Naive B cell (primary cell): Measurements from ENCODE around the gene GRIK4. TPM values are rescaled to one million over a fixed set of nuclear protein-coding genes. Genes with fewer than 3 reads are reported as not detected.

Experiments used
- ATAC-seq, 2 donors: fragments of 150-1000 bp; cut with Tn5 transposase; 2 replicates each; pipeline ENCODE4 v1.10.0; 2021; ENCODE audit warnings: low read depth in 2 of 2, mild to moderate bottlenecking in 2 of 2, moderate library complexity in 2 of 2
- DNase-seq: peaks from one replicate; pipeline ENCODE4 v3.0.0; 2022
- H3K27ac Mint-ChIP-seq, 6 donors: one replicate each; pipeline ENCODE4 v1.8.0; 2020 to 2022; ENCODE audit warnings: mild to moderate bottlenecking in 6 of 6, mixed read lengths in 6 of 6, moderate library complexity in 5 of 6, inconsistent platforms in 2 of 6
- H3K27me3 Mint-ChIP-seq, 3 donors: one replicate each; pipeline ENCODE4 v1.8.0; 2021 to 2022; ENCODE audit warnings: mixed read lengths in 3 of 3, mild to moderate bottlenecking in 1 of 3
- H3K36me3 Mint-ChIP-seq, 2 donors: one replicate each; pipeline ENCODE4 v1.8.0; 2020 to 2022; ENCODE audit warnings: mixed read lengths in 2 of 2, inconsistent platforms in 1 of 2, mild to moderate bottlenecking in 1 of 2
- H3K4me1 Mint-ChIP-seq, 3 donors: one replicate each; pipeline ENCODE4 v1.8.0; 2020 to 2022; ENCODE audit warnings: mixed read lengths in 3 of 3, inconsistent platforms in 1 of 3, mild to moderate bottlenecking in 1 of 3, moderate library complexity in 1 of 3
- H3K4me3 Mint-ChIP-seq, 8 donors: one replicate each; pipeline ENCODE4 v1.8.0; 2020 to 2022; ENCODE audit warnings: mild to moderate bottlenecking in 8 of 8, mixed read lengths in 8 of 8, moderate library complexity in 8 of 8, inconsistent platforms in 2 of 8
- H3K9me3 Mint-ChIP-seq, 7 donors: one replicate each; pipeline ENCODE4 v1.8.0; 2020 to 2022; ENCODE audit warnings: mixed read lengths in 7 of 7, mild to moderate bottlenecking in 5 of 7, inconsistent platforms in 2 of 7, moderate library complexity in 1 of 7
- polyA plus RNA-seq, 6 donors: library from polyadenylated mRNA; unstranded; fragments of 300-500 nt; fragmentation: Illumina TruSeq; gene quantifications; one replicate each; pipeline ENCODE4 v1.2.3, GENCODE V29; 2021; ENCODE audit warnings: low read depth in 6 of 6

The GRIK4 gene
- polyA plus RNA-seq, 6 donors from 2014 or later = 0.18 TPM; not detected in 5

GRCh38 chr11:120689596-120690275, 178.2 kb downstream of the GRIK4 start:
- Mint-ChIP-seq H3K27me3 (peaks cover 38 to 67% (median 61%) of the 10 kb centered on the region in 3 donors), H3K4me3 (no peak overlapping the region), H3K4me1 (no peaks in the 10 kb centered on the region), H3K9me3 (no peaks in the 10 kb centered on the region), H3K36me3 (no peaks in the 10 kb centered on the region), H3K27ac (no peak overlapping the region)
- no peak for DNase-seq
- no peak for ATAC-seq

- DNase-seq (no peak), ATAC-seq (no peak)
- peaks cover 34 to 64% (median 61%) of the 10 kb centered on the region in 3 donors for H3K27me3 Mint-ChIP-seq
- no peak overlapping the region for H3K27ac Mint-ChIP-seq
- no peaks in the 10 kb centered on the region for H3K4me1 Mint-ChIP-seq
- no peaks in the 10 kb centered on the region for H3K9me3 Mint-ChIP-seq
- H3K36me3 Mint-ChIP-seq = no peaks in the 10 kb centered on the region
- no peak overlapping the region for H3K4me3 Mint-ChIP-seq
These were observed 178.9 kb downstream of the GRIK4 start for GRCh38 chr11:120690406-120690805.

GRCh38 chr11:120694726-120695125, 183.2 kb downstream of the GRIK4 start:
- no peaks in the 10 kb centered on the region for H3K9me3 Mint-ChIP-seq
- H3K27me3 Mint-ChIP-seq = peaks cover 14 to 44% (median 37%) of the 10 kb centered on the region in 3 donors
- H3K4me3 Mint-ChIP-seq = peak overlapping the region in 1 of 8 donors; percentile 67
- no peaks in the 10 kb centered on the region for H3K4me1 Mint-ChIP-seq
- ATAC-seq (no peak), DNase-seq (no peak)
- no peak overlapping the region for H3K27ac Mint-ChIP-seq
- no peaks in the 10 kb centered on the region for H3K36me3 Mint-ChIP-seq

- no peak overlapping the region for H3K4me3 Mint-ChIP-seq
- no peaks in the 10 kb centered on the region for H3K36me3 Mint-ChIP-seq
- H3K9me3 Mint-ChIP-seq = no peaks in the 10 kb centered on the region
- no peak overlapping the region for H3K27ac Mint-ChIP-seq
- no peaks in the 10 kb centered on the region for H3K4me1 Mint-ChIP-seq
- ATAC-seq (no peak), DNase-seq (no peak)
- peaks cover 14 to 40% (median 30%) of the 10 kb centered on the region in 3 donors for H3K27me3 Mint-ChIP-seq
These were observed 183.9 kb downstream of the GRIK4 start for GRCh38 chr11:120695426-120695825.

- Mint-ChIP-seq H3K36me3 (peaks cover 0 to 2% of the 10 kb centered on the region in 2 donors), H3K4me1 (no peaks in the 10 kb centered on the region), H3K9me3 (peaks cover 0 to under 1% (median 0%) of the 10 kb centered on the region in 7 donors), H3K27me3 (peaks cover 10 to 34% (median 25%) of the 10 kb centered on the region in 3 donors), H3K27ac (peak overlapping the region in 1 of 6 donors; percentile 60), H3K4me3 (peak overlapping the region in 2 of 8 donors; percentile 9 to 30)
- no peak for DNase-seq
- no peak for ATAC-seq
These were observed 184.4 kb downstream of the GRIK4 start for GRCh38 chr11:120695939-120696338.

- H3K36me3 Mint-ChIP-seq = peaks cover 0 to 7% of the 10 kb centered on the region in 2 donors
- peaks cover 0 to 2% (median 0%) of the 10 kb centered on the region in 3 donors for H3K4me1 Mint-ChIP-seq
- ATAC-seq = no peak
- DNase-seq = no peak
- peaks cover 0 to 8% (median 5%) of the 10 kb centered on the region in 7 donors for H3K9me3 Mint-ChIP-seq
- no peak overlapping the region for H3K27ac Mint-ChIP-seq
- peaks cover 6 to 27% (median 20%) of the 10 kb centered on the region in 3 donors for H3K27me3 Mint-ChIP-seq
- peak overlapping the region in 1 of 8 donors; percentile 56 for H3K4me3 Mint-ChIP-seq
These were observed 185.2 kb downstream of the GRIK4 start for GRCh38 chr11:120696597-120697218.

- Mint-ChIP-seq H3K4me3 (no peak overlapping the region), H3K27ac (peak overlapping the region in 1 of 6 donors; percentile 74), H3K27me3 (peaks cover 0 to 9% (median 2%) of the 10 kb centered on the region in 3 donors), H3K9me3 (peaks cover 0 to 8% (median 5%) of the 10 kb centered on the region in 7 donors), H3K36me3 (peaks cover 0 to 7% of the 10 kb centered on the region in 2 donors), H3K4me1 (peaks cover 15 to 24% (median 16%) of the 10 kb centered on the region in 3 donors)
- no peak for DNase-seq
- ATAC-seq = no peak
These were observed 187.4 kb downstream of the GRIK4 start for GRCh38 chr11:120698918-120699317.

GRCh38 chr11:120702656-120703055, 191.1 kb downstream of the GRIK4 start:
- H3K9me3 Mint-ChIP-seq = peaks cover 9 to 29% (median 15%) of the 10 kb centered on the region in 7 donors
- H3K4me3 Mint-ChIP-seq = peak overlapping the region in 4 of 8 donors; percentile 6 to 52 (median 38)
- H3K36me3 Mint-ChIP-seq = peaks cover 0 to 15% of the 10 kb centered on the region in 2 donors
- H3K27me3 Mint-ChIP-seq = no peaks in the 10 kb centered on the region
- ATAC-seq = peak in 1 of 2 donors; percentile 39
- peak overlapping the region in 2 of 6 donors; percentile 4 to 65 for H3K27ac Mint-ChIP-seq
- H3K4me1 Mint-ChIP-seq = peaks cover 15 to 24% (median 18%) of the 10 kb centered on the region in 3 donors
- DNase-seq = no peak

- H3K4me3 Mint-ChIP-seq = peak overlapping the region in 4 of 8 donors; percentile 14 to 42 (median 26)
- H3K9me3 Mint-ChIP-seq = peaks cover 9 to 33% (median 21%) of the 10 kb centered on the region in 7 donors
- peak overlapping the region in 3 of 6 donors; percentile 8 to 31 (median 12) for H3K27ac Mint-ChIP-seq
These were observed 192.0 kb downstream of the GRIK4 start for GRCh38 chr11:120703358-120704152.

GRCh38 chr11:120704256-120704750, 192.8 kb downstream of the GRIK4 start:
- DNase-seq (no peak), ATAC-seq (no peak)
- Mint-ChIP-seq H3K27ac (no peak overlapping the region), H3K36me3 (peaks cover 0 to 15% of the 10 kb centered on the region in 2 donors), H3K27me3 (no peaks in the 10 kb centered on the region), H3K9me3 (peaks cover 9 to 35% (median 21%) of the 10 kb centered on the region in 7 donors), H3K4me1 (peaks cover 15 to 24% (median 18%) of the 10 kb centered on the region in 3 donors), H3K4me3 (no peak overlapping the region)

More at GRCh38 chr11:120703358-120704152, 192.0 kb downstream of the GRIK4 start:
- H3K4me1 Mint-ChIP-seq = peaks cover 15 to 24% (median 18%) of the 10 kb centered on the region in 3 donors
- H3K36me3 Mint-ChIP-seq = peaks cover 0 to 15% of the 10 kb centered on the region in 2 donors
- DNase-seq (no peak), ATAC-seq (no peak)
- no peaks in the 10 kb centered on the region for H3K27me3 Mint-ChIP-seq

- H3K9me3 Mint-ChIP-seq = peaks cover 5 to 31% (median 19%) of the 10 kb centered on the region in 7 donors
- no peak for ATAC-seq
These were observed 194.7 kb downstream of the GRIK4 start for GRCh38 chr11:120706257-120706656.

GRCh38 chr11:120707098-120707497, 195.6 kb downstream of the GRIK4 start:
- Mint-ChIP-seq H3K4me3 (no peak overlapping the region), H3K9me3 (peaks cover 3 to 27% (median 17%) of the 10 kb centered on the region in 7 donors), H3K4me1 (peaks cover 14 to 18% (median 18%) of the 10 kb centered on the region in 3 donors)

More at GRCh38 chr11:120706257-120706656, 194.7 kb downstream of the GRIK4 start:
- H3K27ac Mint-ChIP-seq = no peak overlapping the region
- peaks cover 15 to 24% (median 18%) of the 10 kb centered on the region in 3 donors for H3K4me1 Mint-ChIP-seq
- peaks cover 0 to 4% (median 0%) of the 10 kb centered on the region in 3 donors for H3K27me3 Mint-ChIP-seq
- H3K4me3 Mint-ChIP-seq = no peak overlapping the region
- peaks cover 0 to 10% of the 10 kb centered on the region in 2 donors for H3K36me3 Mint-ChIP-seq
- no peak for DNase-seq

GRCh38 chr11:120707663-120708062, 196.1 kb downstream of the GRIK4 start:
- no peak for DNase-seq
- peaks cover 9 to 13% (median 12%) of the 10 kb centered on the region in 3 donors for H3K4me1 Mint-ChIP-seq
- peaks cover 0 to 9% (median 4%) of the 10 kb centered on the region in 3 donors for H3K27me3 Mint-ChIP-seq
- H3K4me3 Mint-ChIP-seq = no peak overlapping the region
- no peak for ATAC-seq
- peaks cover 0 to 8% of the 10 kb centered on the region in 2 donors for H3K36me3 Mint-ChIP-seq
- peaks cover 3 to 27% (median 17%) of the 10 kb centered on the region in 7 donors for H3K9me3 Mint-ChIP-seq
- H3K27ac Mint-ChIP-seq = no peak overlapping the region

More at GRCh38 chr11:120707098-120707497, 195.6 kb downstream of the GRIK4 start:
- Mint-ChIP-seq H3K27me3 (peaks cover 0 to 4% (median 4%) of the 10 kb centered on the region in 3 donors), H3K36me3 (peaks cover 0 to 8% of the 10 kb centered on the region in 2 donors), H3K27ac (no peak overlapping the region)
- no peak for DNase-seq
- ATAC-seq = no peak
